ENCODE results near the gene SLC6A6.

DNA sequence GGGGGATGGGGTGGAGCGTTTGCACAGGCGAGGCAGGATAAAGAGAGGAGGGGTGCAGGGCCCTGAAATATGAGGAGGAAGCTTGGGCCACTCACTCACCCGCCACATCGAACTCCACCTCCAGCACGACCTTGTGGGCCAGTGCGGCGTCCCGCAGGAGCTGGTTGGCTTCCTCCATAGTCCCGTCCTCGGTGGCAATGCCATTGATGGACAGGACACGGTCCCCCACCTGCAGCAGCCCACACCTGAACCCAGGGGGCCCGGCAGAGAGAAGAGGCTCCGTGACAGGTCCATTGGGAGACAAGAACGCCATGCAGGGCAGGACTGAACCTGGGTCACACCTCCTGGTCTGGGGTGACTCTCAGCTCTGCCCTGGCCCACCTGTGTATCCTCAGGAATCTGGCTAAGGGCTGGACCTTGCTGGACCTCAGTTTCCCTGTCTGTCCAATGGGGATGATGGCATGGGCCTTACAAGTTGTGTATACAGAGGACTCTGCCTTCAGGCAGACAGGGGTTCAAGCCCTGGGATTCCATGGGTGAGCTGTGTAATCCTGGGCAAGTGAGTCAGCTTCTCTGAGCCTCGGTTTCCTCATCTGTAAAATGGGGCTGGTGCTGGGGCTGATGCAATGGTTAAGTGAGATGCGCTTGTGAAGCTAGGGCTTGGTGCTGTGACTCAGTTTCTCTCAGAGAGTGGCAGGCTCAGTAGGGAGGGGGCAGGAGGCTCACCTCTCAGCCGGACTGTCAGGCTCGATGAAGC lies 111.3 kb downstream of the SLC6A6 start:
- TF ChIP-seq, protein P1, sequence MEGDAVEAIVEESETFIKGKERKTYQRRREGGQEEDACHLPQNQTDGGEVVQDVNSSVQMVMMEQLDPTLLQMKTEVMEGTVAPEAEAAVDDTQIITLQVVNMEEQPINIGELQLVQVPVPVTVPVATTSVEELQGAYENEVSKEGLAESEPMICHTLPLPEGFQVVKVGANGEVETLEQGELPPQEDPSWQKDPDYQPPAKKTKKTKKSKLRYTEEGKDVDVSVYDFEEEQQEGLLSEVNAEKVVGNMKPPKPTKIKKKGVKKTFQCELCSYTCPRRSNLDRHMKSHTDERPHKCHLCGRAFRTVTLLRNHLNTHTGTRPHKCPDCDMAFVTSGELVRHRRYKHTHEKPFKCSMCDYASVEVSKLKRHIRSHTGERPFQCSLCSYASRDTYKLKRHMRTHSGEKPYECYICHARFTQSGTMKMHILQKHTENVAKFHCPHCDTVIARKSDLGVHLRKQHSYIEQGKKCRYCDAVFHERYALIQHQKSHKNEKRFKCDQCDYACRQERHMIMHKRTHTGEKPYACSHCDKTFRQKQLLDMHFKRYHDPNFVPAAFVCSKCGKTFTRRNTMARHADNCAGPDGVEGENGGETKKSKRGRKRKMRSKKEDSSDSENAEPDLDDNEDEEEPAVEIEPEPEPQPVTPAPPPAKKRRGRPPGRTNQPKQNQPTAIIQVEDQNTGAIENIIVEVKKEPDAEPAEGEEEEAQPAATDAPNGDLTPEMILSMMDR (IDR thresholded peaks at IDR 0.05), result no peak
- no peak for TF ChIP-seq POLR2A (IDR thresholded peaks at IDR 0.05)
